GM19455 (cell line): ENCODE data around the gene SMIM20.

Source experiments
- ATAC-seq: cut with Tn5 transposase; IDR thresholded peaks from one replicate; pipeline ENCODE4 v1.9.1; 2021; ENCODE audit not compliant: unreplicated experiment

The SMIM20 gene

GRCh38 chr4:25951390-25951952, 37.5 kb downstream of the SMIM20 start:
- ATAC-seq: no peak

DNA sequence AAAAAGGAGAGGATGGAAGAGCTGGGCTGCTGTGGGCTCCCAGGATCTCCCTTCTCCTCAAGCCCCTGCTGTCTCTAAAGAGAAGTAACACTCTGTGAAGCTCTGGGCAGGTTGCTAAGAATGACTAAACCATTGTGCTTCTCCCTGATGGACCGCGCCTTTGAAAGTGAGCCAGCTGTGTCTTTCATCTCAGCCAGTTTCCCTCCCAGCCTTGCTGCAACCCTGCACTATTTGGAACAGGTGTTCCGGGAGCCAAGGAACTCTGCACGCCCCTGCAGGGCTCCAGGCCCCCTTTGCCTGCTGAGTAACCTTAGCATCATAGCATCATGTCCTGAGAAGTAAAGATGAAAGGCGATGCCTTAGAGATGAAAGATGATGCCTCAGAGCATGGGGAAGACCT, 39.7 kb downstream of the SMIM20 start:
- ATAC-seq: no peak

GRCh38 chr4:25954293-25954904, 40.4 kb downstream of the SMIM20 start:
- ATAC-seq: no peak

DNA sequence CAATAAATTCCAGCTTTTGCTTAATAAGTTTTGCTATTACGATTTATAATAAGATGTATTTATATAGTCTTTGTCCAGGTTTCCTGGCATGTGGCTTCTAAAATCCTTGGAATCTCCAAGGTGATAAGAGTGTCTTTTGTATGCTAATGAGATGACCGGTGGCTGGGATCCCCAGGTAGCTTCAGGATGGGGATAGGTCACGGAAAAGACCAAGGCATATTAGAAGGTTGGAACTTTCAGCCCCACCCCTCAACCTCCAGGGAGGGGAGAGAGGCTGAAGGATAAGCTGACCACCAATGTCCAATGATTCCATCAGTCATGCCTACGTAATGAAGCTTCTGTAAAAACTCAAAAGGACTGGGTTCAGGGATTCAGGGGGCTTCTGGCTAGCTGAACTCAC, 41.7 kb downstream of the SMIM20 start:
- ATAC-seq: no peak

DNA sequence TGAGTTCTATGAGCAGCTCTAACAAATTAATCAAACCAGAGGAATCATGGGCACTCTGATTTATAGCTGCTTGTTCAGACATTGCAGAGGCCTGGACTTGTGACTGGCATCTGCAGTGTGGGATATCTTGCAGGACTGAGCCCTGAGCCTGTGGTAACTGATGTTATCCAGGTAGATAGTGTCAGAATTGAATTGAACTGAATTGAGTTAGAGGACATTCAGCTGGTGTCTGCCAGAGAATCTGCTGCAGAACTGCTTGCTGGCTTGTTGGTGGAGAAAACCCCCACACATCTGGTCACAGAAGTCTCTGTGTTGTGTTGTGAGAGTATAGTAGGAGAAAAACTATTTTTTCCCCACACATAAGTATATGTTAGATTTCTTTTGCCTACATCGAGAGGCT, 42.2 kb downstream of the SMIM20 start:
- no peak for ATAC-seq

DNA sequence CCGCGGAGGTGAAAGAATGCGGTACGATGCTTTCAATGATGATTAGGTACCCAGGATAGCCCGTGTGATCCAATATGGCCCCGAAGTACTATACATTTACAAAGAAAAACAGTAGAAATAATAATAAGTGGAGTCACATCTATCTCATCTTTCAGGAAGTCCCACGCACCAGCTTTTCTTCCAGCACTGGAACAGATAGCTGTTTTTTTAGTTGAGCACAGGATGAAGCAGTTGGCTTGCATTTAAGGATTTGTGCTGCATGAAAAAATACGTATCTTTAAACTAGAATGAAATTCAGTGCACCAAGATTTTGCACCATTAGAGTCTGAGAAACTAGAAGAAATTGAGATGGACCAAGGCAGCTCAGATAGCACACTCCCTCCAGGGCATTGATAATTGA, 44.1 kb downstream of the SMIM20 start:
- ATAC-seq: no peak

DNA sequence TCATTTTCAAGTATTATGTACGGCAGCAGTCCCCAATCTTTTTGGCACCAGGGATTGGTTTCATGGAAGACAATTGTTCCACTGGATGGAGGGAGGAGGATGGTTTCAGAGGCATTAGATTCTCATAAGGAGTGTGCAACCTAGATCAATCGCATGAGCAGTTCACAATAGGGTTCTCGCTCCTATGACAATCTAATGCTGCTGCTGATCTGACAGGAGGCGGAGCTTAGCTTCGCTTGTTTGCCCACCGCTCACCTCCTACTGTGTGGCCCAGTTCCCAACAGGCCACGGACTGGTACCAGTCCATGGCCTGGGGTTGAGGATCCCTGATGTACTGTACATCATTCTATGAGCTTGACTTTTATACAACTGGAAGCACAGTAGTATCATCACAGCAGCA, 48.4 kb downstream of the SMIM20 start:
- ATAC-seq: no peak

DNA sequence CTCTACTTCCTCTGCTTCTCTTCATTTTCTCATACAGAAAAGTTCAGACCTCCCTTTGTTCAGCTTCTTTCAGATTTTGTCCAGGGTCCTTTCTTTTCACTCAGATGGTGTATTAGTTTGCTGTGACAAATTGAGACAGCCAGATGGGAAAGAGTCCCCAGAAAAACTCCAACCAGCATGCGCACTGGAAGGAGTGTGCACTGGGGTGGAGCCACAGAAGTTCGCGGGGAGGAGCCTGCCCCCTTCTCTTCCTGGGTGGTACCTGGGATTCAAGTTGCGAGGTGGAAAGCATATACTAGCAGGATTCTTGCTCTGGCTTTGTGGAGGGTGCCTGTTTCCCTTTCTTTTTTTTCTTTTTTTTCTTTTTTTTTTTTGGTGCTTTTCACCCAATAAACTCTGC, 51.6 kb downstream of the SMIM20 start:
- ATAC-seq: no peak

DNA sequence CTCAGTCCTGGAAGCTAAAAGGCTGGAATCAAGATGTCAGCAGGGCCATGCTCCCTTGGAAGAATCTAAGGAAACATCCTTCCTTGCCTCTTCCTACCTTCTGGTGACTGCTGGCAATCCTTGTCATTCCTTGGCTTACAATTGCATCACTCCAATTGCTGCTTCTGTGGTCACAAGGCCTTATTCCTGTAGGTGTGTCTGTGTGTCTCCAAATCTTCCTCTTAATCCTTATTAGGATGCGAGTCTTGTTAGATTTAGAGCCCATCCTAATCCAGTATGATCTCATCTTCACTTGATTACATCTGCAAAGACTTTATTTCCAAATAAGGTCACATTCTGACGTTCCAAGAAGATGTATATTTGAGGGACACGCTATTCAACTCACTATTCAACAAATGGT, 52.2 kb downstream of the SMIM20 start:
- no peak for ATAC-seq

- ATAC-seq: no peak
Measured at GRCh38 chr4:25969374-25970155, 55.5 kb downstream of the SMIM20 start.

GRCh38 chr4:25970226-25970675, 56.2 kb downstream of the SMIM20 start:
- ATAC-seq: no peak

- ATAC-seq: no peak
Measured at GRCh38 chr4:25970691-25971432, 56.8 kb downstream of the SMIM20 start.

DNA sequence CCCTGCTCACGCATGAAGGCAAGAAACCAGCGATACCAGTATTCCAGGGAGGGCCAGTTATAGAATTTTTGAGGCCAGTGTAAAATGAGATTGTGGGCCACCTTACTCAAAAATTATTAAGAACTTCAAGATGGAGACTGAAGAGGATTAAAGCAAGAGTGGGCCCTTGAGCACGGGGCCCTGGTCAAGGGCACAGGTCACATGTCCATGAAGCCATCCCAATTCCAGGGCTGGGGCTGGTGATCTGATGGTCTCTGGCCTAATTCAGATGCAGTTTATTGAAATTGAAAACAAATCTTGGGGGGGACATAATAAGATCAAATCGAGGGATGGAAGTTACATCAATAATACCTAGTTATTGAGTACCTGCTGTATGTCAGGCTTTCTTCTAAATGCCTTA, 58.3 kb downstream of the SMIM20 start:
- ATAC-seq: no peak

GRCh38 chr4:25972984-25973745, 59.1 kb downstream of the SMIM20 start:
- no peak for ATAC-seq

DNA sequence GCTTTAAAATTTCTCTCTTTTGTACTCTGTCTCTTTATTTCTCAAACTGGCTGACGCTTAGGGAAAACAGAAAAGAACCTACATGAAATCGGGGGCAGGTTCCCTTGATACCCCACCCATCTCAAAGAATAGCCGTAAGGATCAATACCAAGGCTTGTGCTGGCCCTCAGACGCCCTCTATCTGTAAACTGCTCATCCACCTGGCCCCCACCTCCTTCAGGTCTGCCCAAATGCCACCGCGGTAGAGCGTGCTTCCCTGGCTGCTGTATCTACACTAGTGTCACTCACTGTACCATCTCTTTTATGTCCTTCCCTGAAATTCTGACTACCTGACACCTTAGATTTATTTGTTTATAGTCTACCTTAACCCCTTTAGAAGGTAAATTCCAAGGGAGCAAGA, 62.8 kb downstream of the SMIM20 start:
- no peak for ATAC-seq

GRCh38 chr4:25977397-25978170, 63.6 kb downstream of the SMIM20 start:
- no peak for ATAC-seq

GRCh38 chr4:25978327-25978726, 64.3 kb downstream of the SMIM20 start:
- ATAC-seq: no peak
